ENCODE data around the gene EML4. TPM values are rescaled to one million over a fixed set of nuclear protein-coding genes. Genes with fewer than 3 reads are reported as not detected.
"Not testable (repeated sequence)": the region's sequence is repeated elsewhere in the genome, so short reads cannot be mapped to it uniquely, and the experiment has no call there.

The EML4 gene, protein sequence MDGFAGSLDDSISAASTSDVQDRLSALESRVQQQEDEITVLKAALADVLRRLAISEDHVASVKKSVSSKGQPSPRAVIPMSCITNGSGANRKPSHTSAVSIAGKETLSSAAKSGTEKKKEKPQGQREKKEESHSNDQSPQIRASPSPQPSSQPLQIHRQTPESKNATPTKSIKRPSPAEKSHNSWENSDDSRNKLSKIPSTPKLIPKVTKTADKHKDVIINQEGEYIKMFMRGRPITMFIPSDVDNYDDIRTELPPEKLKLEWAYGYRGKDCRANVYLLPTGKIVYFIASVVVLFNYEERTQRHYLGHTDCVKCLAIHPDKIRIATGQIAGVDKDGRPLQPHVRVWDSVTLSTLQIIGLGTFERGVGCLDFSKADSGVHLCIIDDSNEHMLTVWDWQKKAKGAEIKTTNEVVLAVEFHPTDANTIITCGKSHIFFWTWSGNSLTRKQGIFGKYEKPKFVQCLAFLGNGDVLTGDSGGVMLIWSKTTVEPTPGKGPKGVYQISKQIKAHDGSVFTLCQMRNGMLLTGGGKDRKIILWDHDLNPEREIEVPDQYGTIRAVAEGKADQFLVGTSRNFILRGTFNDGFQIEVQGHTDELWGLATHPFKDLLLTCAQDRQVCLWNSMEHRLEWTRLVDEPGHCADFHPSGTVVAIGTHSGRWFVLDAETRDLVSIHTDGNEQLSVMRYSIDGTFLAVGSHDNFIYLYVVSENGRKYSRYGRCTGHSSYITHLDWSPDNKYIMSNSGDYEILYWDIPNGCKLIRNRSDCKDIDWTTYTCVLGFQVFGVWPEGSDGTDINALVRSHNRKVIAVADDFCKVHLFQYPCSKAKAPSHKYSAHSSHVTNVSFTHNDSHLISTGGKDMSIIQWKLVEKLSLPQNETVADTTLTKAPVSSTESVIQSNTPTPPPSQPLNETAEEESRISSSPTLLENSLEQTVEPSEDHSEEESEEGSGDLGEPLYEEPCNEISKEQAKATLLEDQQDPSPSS
- total RNA-seq (2014; rRNA removed; shearing (Covaris generic); ENCODE audit: low replicate concordance): 18.5 and 19.5 TPM in 2 replicates

DNA sequence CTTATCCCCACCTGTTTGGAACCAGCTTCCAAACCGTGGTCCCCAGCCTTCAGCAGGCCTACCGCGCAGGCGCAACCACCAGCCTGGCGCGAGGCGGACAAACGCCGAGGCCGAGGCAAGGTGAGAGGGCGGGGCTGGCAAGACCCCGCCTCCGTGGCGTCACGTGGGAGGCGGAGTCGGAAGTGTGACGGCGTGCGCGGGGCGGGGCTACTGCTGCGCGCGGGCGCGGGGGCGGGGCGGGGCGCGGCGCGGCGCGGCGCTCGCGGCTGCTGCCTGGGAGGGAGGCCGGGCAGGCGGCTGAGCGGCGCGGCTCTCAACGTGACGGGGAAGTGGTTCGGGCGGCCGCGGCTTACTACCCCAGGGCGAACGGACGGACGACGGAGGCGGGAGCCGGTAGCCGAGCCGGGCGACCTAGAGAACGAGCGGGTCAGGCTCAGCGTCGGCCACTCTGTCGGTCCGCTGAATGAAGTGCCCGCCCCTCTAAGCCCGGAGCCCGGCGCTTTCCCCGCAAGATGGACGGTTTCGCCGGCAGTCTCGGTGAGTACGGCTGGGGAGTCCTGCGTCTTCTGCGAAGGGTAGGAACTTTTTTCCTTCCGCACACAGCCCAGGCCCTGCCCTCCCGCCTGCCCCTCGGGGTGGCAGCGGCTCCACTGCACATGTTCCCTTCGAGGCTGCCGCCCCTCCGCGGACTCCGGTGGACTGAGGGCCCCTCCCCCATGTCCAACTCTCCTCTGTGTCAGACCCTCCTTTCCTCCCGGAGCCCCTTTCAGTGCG lies at the start of gene EML4:
Gene EML4 (plus strand): TSS at position 254 of the 774 bp plus-strand sequence. CDS start 259 bp downstream, at position 513.
- H3K4me3 ChIP-seq: peak within 1 kb of the TSS; percentile 87
- H3K36me3 ChIP-seq: no peaks in the 10 kb centered on the region
- H3K27me3 ChIP-seq: no peaks in the 10 kb centered on the region
- DNase-seq: peak; percentile 80
- no peaks in the 10 kb centered on the region for H3K9me3 ChIP-seq

DNA sequence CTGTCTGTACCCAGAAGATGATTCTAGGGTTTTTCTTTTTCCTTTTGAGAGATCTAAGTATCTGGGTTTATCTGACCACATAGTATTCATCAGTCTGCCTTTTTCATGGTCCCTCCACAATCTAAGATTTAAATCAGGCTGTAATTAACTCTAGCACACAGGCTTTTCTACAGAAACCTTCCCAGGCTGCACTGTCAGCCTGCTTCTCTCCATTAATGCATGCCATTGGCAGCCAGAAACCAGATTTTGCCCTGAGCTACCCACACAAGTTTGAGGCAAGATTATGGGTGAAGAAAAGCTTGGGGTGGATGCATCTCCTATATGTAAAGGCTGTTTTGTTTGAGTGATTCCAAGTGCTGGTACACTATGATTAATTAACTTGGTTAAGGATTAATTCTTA lies 45.7 kb upstream of the EML4 start:
- H3K4me3 ChIP-seq: no peak overlapping the region
- H3K9me3 ChIP-seq: no peaks in the 10 kb centered on the region
- DNase-seq: no peak
- no peaks in the 10 kb centered on the region for H3K27me3 ChIP-seq
- H3K36me3 ChIP-seq: no peaks in the 10 kb centered on the region

DNA sequence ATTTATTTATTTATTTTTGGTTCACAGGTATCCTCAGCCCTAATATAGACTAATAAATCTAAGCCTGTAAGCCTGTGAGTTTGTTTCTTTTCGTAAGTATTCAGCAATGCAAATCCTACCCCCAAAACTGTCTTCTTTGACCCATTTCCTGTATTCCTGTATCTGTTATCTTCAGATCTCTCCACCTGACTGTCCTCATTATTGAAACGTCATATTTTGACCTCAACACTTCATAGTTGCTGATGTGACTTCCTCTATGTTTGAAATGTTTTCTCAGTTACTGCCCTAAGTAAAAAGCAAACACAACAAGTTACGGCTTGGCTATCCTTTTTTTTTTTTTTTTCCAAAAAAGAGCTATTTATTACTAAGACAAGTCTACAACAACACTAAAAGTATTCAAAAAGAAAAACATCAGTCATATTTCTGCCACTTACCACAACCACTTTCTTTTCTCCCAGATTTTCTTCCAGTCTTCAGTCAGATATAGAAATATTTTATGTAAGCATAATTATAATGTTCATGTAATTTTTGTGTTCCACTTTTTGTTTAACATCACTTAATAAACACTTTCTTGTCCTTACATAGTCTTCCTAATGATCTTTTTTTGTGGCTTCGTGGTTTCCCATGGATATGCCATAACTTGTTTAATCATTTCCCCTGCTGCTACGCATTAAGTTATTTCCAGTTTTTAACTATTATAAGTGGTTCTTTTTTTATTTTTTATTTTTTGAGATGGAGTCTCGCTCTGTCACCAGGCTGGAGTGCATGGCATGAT lies 45.0 kb upstream of the EML4 start:
- Histone ChIP-seq H3K27me3 (no peaks in the 10 kb centered on the region), H3K9me3 (no peaks in the 10 kb centered on the region), H3K36me3 (no peaks in the 10 kb centered on the region), H3K4me3 (no peak overlapping the region)
- DNase-seq: no peak

DNA sequence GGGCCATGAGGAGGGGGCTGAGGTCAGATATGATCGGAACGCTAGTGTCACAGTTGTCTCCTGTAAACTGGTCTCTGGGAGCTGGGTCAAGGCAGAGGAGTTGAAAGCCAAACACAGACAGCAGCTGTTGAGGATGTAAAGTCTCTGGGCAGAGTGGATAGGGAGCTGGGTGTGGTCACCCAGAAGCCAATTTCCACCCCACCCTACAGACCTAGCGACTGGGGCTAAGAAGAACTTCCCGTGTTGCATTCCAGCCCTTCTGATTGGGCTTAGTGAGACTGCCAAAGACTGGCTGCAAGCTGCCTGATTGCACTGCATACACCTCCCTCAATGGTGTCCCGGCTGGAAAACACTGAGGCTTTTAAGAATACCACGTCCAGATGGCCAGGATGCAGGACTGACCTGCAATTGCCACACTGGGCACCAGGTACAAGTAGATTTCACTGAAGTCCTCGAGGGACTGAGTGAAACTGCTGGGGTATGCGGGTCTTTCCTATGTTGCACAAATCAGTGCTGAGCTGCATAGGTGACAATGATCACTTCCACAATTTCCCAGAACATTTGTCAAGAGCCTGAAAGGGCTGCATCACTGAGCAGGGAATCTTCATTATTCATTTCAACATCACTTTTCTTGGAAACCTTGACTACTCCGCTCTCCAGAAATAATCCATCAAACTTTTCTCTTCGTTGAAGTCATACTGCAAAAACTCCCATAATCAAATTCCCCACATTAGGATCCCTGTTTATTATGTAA lies 43.1 kb upstream of the EML4 start:
- H3K9me3 ChIP-seq: no peaks in the 10 kb centered on the region
- H3K36me3 ChIP-seq: no peaks in the 10 kb centered on the region
- H3K4me3 ChIP-seq: no peak overlapping the region
- DNase-seq: peak; percentile 62
- no peaks in the 10 kb centered on the region for H3K27me3 ChIP-seq

DNA sequence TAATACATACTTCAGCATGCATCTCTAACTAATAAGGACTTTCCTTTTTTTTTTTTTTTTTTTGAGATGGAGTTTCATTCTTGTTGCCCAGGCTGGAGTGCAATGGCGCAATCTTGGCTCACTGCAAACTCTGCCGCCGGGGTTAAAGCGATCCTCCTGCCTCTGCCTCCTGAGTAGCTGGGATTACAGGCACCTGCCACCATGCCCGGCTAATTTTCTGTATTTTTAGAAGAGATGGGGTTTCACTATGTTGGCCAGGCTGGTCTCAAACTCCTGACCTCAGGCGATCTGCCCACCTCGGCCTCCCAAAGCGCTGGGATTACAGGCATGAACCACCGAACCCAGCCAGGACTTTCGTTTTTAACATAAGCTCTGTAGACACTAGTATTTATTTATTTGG lies 42.3 kb upstream of the EML4 start:
- not testable (repeated sequence) for DNase-seq, H3K27me3 ChIP-seq, H3K9me3 ChIP-seq, H3K36me3 ChIP-seq
- peak overlapping the region; percentile 23; the same call in 1 of the 2 replicates for H3K4me3 ChIP-seq

DNA sequence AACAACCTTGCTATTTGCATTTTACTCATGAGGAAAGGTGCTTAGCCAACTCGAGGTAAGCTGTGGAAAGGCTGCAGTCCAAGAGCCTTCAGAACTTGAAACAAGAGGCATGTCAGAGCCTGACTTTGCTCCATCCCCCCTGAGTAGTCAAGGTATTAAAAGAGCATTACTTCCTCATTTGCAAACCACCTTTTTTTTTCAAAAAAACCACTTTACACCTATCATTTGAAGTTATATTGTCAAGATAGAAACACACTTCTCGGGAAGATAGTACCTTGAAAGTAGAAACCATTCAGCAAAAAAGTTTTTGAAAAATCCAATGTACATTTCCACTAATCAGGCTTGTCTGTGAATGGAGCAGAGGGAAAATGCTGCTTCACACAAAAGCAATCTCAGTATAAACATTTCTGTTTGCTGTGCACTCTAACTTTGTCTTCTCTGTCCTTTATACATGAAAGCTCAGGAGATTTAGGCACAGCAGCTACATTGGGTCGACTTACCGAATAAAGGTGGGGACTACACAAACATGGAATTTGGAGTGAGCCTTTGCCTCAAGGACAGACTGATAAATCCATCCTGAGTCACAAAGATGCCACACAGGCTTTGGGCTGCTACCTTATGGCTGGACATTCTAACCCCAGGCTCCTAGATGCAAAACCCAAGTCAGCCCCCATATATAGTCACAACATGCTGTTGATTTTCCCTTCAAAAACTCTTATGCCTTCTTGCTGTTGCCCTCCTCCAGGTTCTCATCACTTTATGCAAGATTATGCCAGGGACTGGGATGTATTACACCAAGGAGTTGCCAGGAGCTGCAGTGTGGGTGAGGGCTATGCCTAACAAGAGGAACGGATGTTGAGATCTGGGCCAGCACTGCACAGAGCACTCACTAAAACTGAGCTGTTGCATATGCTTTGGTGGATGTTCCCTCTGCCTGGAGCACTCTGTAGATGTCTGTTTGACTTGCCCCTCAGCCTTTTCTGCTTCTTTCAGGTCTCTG lies 41.4 kb upstream of the EML4 start:
- H3K4me3 ChIP-seq: no peak overlapping the region
- H3K27me3 ChIP-seq: no peaks in the 10 kb centered on the region
- H3K9me3 ChIP-seq: no peaks in the 10 kb centered on the region
- no peak for DNase-seq
- H3K36me3 ChIP-seq: no peaks in the 10 kb centered on the region

DNA sequence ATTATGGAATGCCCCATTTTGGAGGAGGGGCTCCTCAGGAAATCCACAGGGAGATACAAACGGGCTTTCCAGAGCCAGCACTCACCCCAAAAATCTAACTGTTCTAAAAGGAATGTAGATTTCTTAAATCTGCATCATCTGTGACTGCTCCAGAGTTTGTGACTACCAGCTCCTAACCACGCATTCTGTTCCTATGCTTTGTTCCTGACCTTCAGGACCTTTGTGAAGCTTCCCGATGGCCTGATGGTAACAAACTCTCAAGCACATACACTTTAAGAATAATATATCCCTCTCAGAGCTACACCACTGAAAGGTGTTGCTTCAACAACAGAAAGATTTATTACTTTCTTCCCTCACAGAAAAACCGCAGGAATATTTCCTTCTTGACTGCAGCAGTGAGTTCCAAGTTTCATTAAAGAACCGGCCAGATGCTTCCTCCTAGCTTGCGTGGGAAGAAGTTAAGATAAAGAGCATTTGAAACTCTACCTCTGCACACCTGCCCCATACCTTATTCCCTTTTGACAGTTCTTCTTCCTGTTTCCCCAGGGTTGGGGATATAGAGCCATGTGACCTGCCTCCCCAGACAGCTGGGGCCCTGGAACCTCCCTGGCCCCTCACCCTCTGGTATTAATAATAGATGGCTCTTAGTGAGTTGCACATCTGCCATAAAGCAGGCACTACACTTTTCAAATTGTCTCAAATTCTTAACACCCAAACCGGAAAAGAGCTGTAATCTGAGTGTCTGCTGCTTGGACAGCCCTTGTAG lies 40.2 kb upstream of the EML4 start:
- Histone ChIP-seq H3K9me3 (no peaks in the 10 kb centered on the region), H3K4me3 (no peak overlapping the region), H3K36me3 (no peaks in the 10 kb centered on the region), H3K27me3 (no peaks in the 10 kb centered on the region)
- no peak for DNase-seq

DNA sequence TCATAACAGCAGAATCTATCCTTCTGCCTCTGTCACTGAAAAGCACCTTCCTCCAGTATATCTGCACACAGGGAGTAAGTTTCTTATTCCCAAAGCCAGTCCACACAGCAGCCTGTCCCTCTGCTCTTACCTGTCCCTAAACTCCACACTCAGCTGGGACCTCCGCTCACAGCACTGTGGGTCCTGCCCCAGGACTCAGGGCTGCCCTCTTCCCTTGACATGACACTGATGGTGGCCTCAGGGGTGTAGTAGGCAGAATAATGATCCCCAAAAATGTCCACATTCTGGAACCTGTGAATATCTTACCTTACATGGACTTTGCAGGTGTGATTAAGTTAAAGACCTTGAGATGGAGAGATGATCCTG lies 39.7 kb upstream of the EML4 start:
- Histone ChIP-seq H3K36me3 (no peaks in the 10 kb centered on the region), H3K27me3 (no peaks in the 10 kb centered on the region), H3K4me3 (no peak overlapping the region), H3K9me3 (no peaks in the 10 kb centered on the region)
- DNase-seq: no peak

DNA sequence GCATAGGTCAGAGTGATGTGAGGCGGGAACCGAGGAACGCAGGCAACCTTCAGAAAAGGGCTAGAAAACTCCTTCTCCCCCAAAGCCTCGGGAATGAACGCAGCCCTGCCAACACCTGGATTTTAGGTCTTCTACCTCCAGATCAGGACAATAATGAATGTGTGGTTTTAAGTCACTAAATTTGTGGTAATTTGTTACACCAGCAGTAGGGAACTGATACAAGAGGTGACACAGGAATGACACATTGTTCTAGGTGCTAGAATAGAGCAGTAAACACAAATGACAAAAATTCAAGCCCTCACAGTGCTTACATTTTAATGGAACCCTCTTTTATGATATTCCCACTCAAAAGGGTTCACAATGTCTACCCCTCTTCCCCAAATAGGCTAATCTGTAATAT lies 39.2 kb upstream of the EML4 start:
- Histone ChIP-seq H3K4me3 (no peak overlapping the region), H3K9me3 (no peaks in the 10 kb centered on the region), H3K27me3 (no peaks in the 10 kb centered on the region), H3K36me3 (no peaks in the 10 kb centered on the region)
- DNase-seq: no peak

DNA sequence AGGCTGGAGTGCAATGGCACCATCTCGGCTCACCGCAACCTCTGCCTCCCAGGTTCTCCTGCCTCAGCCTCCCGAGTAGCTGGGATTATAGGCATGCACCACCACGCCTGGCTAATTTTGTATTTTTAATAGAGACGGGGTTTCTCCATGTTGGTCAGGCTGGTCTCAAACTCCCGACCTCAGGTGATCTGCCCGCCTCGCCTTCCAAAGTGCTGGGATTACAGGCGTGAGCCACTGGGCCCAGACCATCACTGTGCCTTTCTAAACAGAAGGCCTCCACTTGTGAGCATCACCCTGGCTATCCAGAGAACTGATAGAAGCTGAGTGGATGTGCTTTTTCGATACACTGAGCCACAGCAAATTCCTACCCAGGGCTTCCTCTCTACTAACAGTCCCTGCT lies 38.3 kb upstream of the EML4 start:
- H3K4me3 ChIP-seq, H3K27me3 ChIP-seq, DNase-seq, H3K9me3 ChIP-seq, H3K36me3 ChIP-seq: not testable (repeated sequence)

DNA sequence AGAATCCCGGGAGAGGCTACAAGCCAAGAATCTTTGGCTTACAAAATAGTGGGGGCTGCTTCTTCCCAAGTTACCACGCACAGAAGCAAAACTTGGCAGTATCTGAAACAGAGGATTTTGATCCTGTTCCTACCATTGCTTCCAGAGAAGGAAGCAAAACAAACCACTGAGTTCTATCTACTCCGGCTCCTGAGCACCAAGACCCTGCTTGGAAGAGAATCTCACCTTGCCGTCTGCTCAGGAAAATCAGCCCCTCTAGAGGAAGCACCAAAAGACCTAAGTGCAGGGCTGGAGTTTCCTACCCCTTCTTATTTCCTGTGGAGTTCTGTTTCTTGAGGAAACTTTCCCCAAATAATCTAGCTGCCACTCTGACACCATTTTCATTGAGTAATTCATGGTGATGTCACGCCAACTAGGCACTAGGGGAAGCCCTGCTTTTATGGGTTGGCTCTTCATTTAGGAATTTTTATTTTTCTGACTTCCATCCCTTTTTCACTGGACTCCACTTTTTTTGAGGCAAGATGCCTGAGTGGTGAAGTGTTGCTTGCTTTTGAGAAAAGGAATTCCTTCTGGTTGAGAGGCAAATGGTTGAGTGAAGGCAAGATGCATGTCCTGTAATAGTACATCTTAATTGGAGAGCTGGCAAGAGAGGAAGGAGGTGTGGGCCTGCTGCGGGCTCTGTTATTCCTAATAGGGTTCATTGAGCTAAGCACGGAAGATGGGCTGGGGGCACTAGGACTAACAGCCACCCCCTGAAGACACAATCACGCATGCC lies 36.8 kb upstream of the EML4 start:
- Histone ChIP-seq H3K4me3 (no peak overlapping the region; the same call in 1 of the 2 replicates), H3K36me3 (no peaks in the 10 kb centered on the region), H3K9me3 (no peaks in the 10 kb centered on the region), H3K27me3 (no peaks in the 10 kb centered on the region)
- DNase-seq: peak; percentile 47

DNA sequence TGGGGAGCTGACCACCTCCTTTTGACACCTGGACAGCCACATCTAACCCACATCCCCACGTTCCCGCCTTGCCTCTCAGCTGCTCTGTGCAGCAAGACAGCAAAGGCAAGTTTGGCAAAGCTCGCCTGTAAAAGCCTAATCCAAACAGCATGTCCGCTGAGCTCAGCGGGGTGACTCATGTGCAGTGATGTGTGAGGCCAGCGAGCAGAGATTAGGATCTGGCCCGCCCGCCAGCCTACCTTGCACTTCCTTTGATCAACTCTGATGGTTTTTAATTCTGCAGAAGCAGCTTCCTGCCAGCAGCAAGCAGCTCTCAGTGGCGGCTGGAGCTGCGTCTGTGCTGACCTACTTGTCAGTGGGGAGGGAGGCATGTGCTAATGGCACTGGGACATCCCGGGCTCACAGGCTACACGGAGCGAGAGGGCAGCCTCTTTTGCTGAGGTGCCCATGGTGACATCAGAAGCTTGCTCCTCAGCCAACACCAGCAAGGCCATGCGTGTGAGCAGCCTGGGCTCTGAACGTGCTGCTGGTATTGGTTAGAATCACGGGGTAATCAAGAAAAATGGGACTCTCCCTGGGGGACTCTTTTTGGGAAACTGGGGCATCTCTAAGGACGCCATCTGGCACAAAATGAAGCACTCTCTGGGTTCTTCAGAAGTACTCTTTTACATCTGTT lies 36.0 kb upstream of the EML4 start:
- peak overlapping the region; percentile 27 for H3K4me3 ChIP-seq
- no peaks in the 10 kb centered on the region for H3K9me3 ChIP-seq
- DNase-seq: peak; percentile 96
- no peaks in the 10 kb centered on the region for H3K36me3 ChIP-seq
- no peaks in the 10 kb centered on the region for H3K27me3 ChIP-seq

DNA sequence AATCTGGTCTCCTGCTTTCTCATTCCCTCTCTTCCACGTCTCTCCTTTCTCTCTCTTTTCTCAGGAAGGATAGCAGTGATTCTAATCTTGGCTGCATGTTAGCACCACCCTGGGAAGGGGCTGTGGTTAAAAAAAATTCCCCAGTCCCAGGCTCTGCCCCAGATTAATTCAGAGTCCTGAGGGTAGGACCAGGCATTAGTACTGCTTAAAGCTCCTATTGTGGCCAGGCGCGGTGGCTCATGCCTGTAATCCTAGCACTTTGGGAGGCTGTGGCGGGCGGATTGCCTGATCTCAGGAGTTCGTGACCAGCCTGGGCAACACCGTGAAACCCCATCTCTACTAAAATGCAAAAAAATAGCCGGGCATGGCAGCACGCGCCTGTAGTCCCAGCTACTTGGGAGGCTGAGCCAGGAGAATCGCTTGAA lies 35.4 kb upstream of the EML4 start:
- H3K4me3 ChIP-seq: no peak overlapping the region; the same call in 1 of the 2 replicates
- H3K36me3 ChIP-seq: no peaks in the 10 kb centered on the region
- H3K9me3 ChIP-seq: no peaks in the 10 kb centered on the region
- DNase-seq: no peak
- H3K27me3 ChIP-seq: no peaks in the 10 kb centered on the region
